GM19035 (cell line): ENCODE measurements around the gene SLC12A2.

ENCODE experiments used
- ATAC-seq: cut with Tn5 transposase; IDR thresholded peaks from one replicate; pipeline ENCODE4 v1.9.1; 2021; ENCODE audit not compliant: unreplicated experiment

The SLC12A2 gene

GRCh38 chr5:128083033-128083810 lies at the start of gene SLC12A2:
Gene SLC12A2 (plus strand): TSS chr5:128083766. CDS start chr5:128083955, 189 bp downstream.
- ATAC-seq: peak; percentile 59

GRCh38 chr5:128035689-128036088 lies 47.9 kb upstream of the SLC12A2 start:
- no peak for ATAC-seq

GRCh38 chr5:128036950-128037349 lies 46.6 kb upstream of the SLC12A2 start:
- ATAC-seq: no peak

GRCh38 chr5:128038643-128039042 lies 44.9 kb upstream of the SLC12A2 start:
- no peak for ATAC-seq

- no peak for ATAC-seq
Observed at GRCh38 chr5:128040927-128041326, 42.6 kb upstream of the SLC12A2 start.

- ATAC-seq: no peak
Observed at GRCh38 chr5:128052780-128053179, 30.8 kb upstream of the SLC12A2 start.

- ATAC-seq: no peak
Observed at GRCh38 chr5:128053291-128053954, 30.1 kb upstream of the SLC12A2 start.

- no peak for ATAC-seq
Observed at GRCh38 chr5:128060644-128061385, 22.8 kb upstream of the SLC12A2 start.

- no peak for ATAC-seq
Observed at GRCh38 chr5:128062172-128062746, 21.3 kb upstream of the SLC12A2 start.

GRCh38 chr5:128074171-128074570 lies 9.4 kb upstream of the SLC12A2 start:
- no peak for ATAC-seq

- no peak for ATAC-seq
Observed at GRCh38 chr5:128074953-128075352, 8.6 kb upstream of the SLC12A2 start.

- no peak for ATAC-seq
Observed at GRCh38 chr5:128077526-128077925, 6.0 kb upstream of the SLC12A2 start.

- ATAC-seq: no peak
Observed at GRCh38 chr5:128081111-128081851, 2.3 kb upstream of the SLC12A2 start.

- ATAC-seq: no peak
Observed at GRCh38 chr5:128082551-128083032, 974 bp upstream of the SLC12A2 start.

GRCh38 chr5:128083811-128084227 lies 253 bp downstream of the SLC12A2 start:
- peak; percentile 36 for ATAC-seq

GRCh38 chr5:128084228-128085167 lies 932 bp downstream of the SLC12A2 start:
- ATAC-seq: peak; percentile 16

- no peak for ATAC-seq
Observed at GRCh38 chr5:128085413-128085812, 1.8 kb downstream of the SLC12A2 start.

- no peak for ATAC-seq
Observed at GRCh38 chr5:128091579-128091978, 8.0 kb downstream of the SLC12A2 start.

- ATAC-seq: no peak
Observed at GRCh38 chr5:128092144-128092543, 8.6 kb downstream of the SLC12A2 start.
